HEK293 (cell line): Measurements from ENCODE around the gene AGAP1.

Source experiments
- CTCF ChIA-PET: fragments of 350-600 bp; formaldehyde crosslinking; extraction: SDS; loops from one replicate; lab custom pipeline; 2021; ENCODE audit warnings: antibody characterized with exemption; lab: Yijun Ruan, JAX
- POLR2A ChIA-PET: fragments of 300-600 bp; formaldehyde crosslinking; extraction: SDS; loops from one replicate; lab custom pipeline; 2020; ENCODE audit warnings: antibody characterized with exemption, inconsistent platforms; lab: Yijun Ruan, JAX
- H3K27ac ChIP-seq: fragments of 200-500 bp; sonication (Bioruptor generic); 2 replicates; pipeline ENCODE4 v1.5.1; 2014; ENCODE audit warnings: low read depth, low read length, control low read depth, inconsistent platforms; ENCODE audit errors: extremely low read depth
- H3K36me3 ChIP-seq, 2 experiments: fragments of 200-500 bp in 1 of 2; sonication (Bioruptor generic) in 1 of 2; 1 replicate in 1 of 2; 2 replicates in 1 of 2; pipeline ENCODE4 v1.5.1; 2014 to 2017; ENCODE audit warnings: inconsistent platforms in 2 of 2, low read length in 2 of 2; ENCODE audit not compliant: control insufficient read depth in 2 of 2, insufficient read depth in 1 of 2
- H3K4me1 ChIP-seq: fragments of 200-500 bp; sonication (Bioruptor generic); 2 replicates; pipeline ENCODE4 v1.5.1; 2014; ENCODE audit warnings: mild to moderate bottlenecking, low read length, inconsistent platforms; ENCODE audit not compliant: control insufficient read depth, insufficient read depth
- H3K4me3 ChIP-seq: 2 replicates; pipeline ENCODE4 v1.5.1; 2011; ENCODE audit warnings: low read depth, mild to moderate bottlenecking, control low read depth, low read length, moderate library complexity
- H3K9me3 ChIP-seq: fragments of 200-500 bp; sonication (Bioruptor generic); 2 replicates; pipeline ENCODE4 v1.5.1; 2014; ENCODE audit warnings: low read depth, low read length, inconsistent platforms; ENCODE audit not compliant: control insufficient read depth, insufficient read depth
- CTCF ChIP-seq: fragments of 450-650 bp; formaldehyde crosslinking; IDR thresholded peaks from 2 replicates; pipeline ENCODE4 v1.5.1; 2016; ENCODE audit warnings: missing biosample characterization, missing genetic modification characterization
- GFI1B ChIP-seq: fragments of 450-650 bp; formaldehyde crosslinking; IDR thresholded peaks from 2 replicates; pipeline ENCODE4 v1.5.1; 2016; ENCODE audit warnings: missing biosample characterization, missing genetic modification characterization
- GLIS2 ChIP-seq: fragments of 450-650 bp; formaldehyde crosslinking; IDR thresholded peaks from 2 replicates; pipeline ENCODE4 v1.5.1; 2016; ENCODE audit warnings: missing biosample characterization, missing genetic modification characterization
- HOXA7 ChIP-seq: sonication (generic); formaldehyde crosslinking; IDR thresholded peaks from 2 replicates; pipeline ENCODE4 v1.8.1; 2022; ENCODE audit warnings: missing genetic modification reagents, borderline replicate concordance
- KLF9 ChIP-seq: fragments of 450-650 bp; formaldehyde crosslinking; IDR thresholded peaks from 2 replicates; pipeline ENCODE4 v1.5.1; 2016; ENCODE audit warnings: missing biosample characterization, missing genetic modification characterization, low read depth
- PRDM4 ChIP-seq: fragments of 450-650 bp; formaldehyde crosslinking; IDR thresholded peaks from 2 replicates; pipeline ENCODE4 v1.5.1; 2017; ENCODE audit warnings: missing biosample characterization, missing genetic modification characterization
- TCF7L2 ChIP-seq: IDR thresholded peaks from 2 replicates; pipeline ENCODE4 v1.6.1; 2011; ENCODE audit warnings: low read depth, mild to moderate bottlenecking, inconsistent platforms, low read length, moderate library complexity, borderline replicate concordance
- ZBTB20 ChIP-seq: fragments of 450-650 bp; formaldehyde crosslinking; IDR thresholded peaks from 2 replicates; pipeline ENCODE4 v1.5.1; 2016; ENCODE audit warnings: missing biosample characterization, missing genetic modification characterization
- ZBTB48 ChIP-seq: fragments of 450-650 bp; formaldehyde crosslinking; IDR thresholded peaks from 2 replicates; pipeline ENCODE4 v1.5.1; 2016; ENCODE audit warnings: missing biosample characterization, missing genetic modification characterization
- ZBTB8A ChIP-seq: fragments of 450-650 bp; formaldehyde crosslinking; IDR thresholded peaks from 2 replicates; pipeline ENCODE4 v1.5.1; 2016; ENCODE audit warnings: missing biosample characterization, missing genetic modification characterization
- ZNF112 ChIP-seq: fragments of 450-650 bp; formaldehyde crosslinking; IDR thresholded peaks from 2 replicates; pipeline ENCODE4 v1.5.0; 2017; ENCODE audit warnings: missing biosample characterization, missing genetic modification characterization
- ZNF140 ChIP-seq: fragments of 450-650 bp; formaldehyde crosslinking; IDR thresholded peaks from 2 replicates; pipeline ENCODE4 v1.5.1; 2016; ENCODE audit warnings: missing biosample characterization, missing genetic modification characterization
- ZNF155 ChIP-seq: fragments of 450-650 bp; formaldehyde crosslinking; IDR thresholded peaks from 2 replicates; pipeline ENCODE4 v1.5.1; 2016; ENCODE audit warnings: missing biosample characterization, missing genetic modification characterization
- ZNF223 ChIP-seq: fragments of 450-650 bp; formaldehyde crosslinking; IDR thresholded peaks from 2 replicates; pipeline ENCODE4 v1.5.1; 2016; ENCODE audit warnings: missing biosample characterization, missing genetic modification characterization
- ZNF266 ChIP-seq: fragments of 450-650 bp; formaldehyde crosslinking; IDR thresholded peaks from 2 replicates; pipeline ENCODE4 v1.5.1; 2016; ENCODE audit warnings: missing biosample characterization, missing genetic modification characterization, low read depth
- ZNF280C ChIP-seq: fragments of 450-650 bp; formaldehyde crosslinking; IDR thresholded peaks from 2 replicates; pipeline ENCODE4 v1.5.1; 2016; ENCODE audit warnings: missing biosample characterization, missing genetic modification characterization
- ZNF341 ChIP-seq: fragments of 450-650 bp; formaldehyde crosslinking; IDR thresholded peaks from 2 replicates; pipeline ENCODE4; 2016; ENCODE audit warnings: low read depth, missing biosample characterization, missing genetic modification characterization
- ZNF449 ChIP-seq: fragments of 450-650 bp; formaldehyde crosslinking; IDR thresholded peaks from 2 replicates; pipeline ENCODE4 v1.5.1; 2017; ENCODE audit warnings: missing biosample characterization, mild to moderate bottlenecking, missing genetic modification characterization, moderate library complexity
- ZNF510 ChIP-seq: fragments of 450-650 bp; formaldehyde crosslinking; IDR thresholded peaks from 2 replicates; pipeline ENCODE4 v1.5.1; 2018; ENCODE audit warnings: mild to moderate bottlenecking, missing genetic modification characterization, missing biosample characterization; ENCODE audit not compliant: insufficient replicate concordance
- ZNF549 ChIP-seq: fragments of 450-650 bp; IDR thresholded peaks from 2 replicates; pipeline ENCODE4 v1.5.1; 2018; ENCODE audit warnings: missing biosample characterization, missing genetic modification characterization, mild to moderate bottlenecking, inconsistent platforms, moderate library complexity
- ZNF561 ChIP-seq: fragments of 450-650 bp; IDR thresholded peaks from 2 replicates; pipeline ENCODE4 v1.5.1; 2018; ENCODE audit warnings: missing biosample characterization, missing genetic modification characterization, borderline replicate concordance
- ZNF664 ChIP-seq: fragments of 450-650 bp; formaldehyde crosslinking; IDR thresholded peaks from 2 replicates; pipeline ENCODE4 v1.5.1; 2016; ENCODE audit warnings: missing biosample characterization, missing genetic modification characterization
- ZNF830 ChIP-seq: fragments of 450-650 bp; IDR thresholded peaks from 2 replicates; pipeline ENCODE4 v1.5.0; 2018; ENCODE audit warnings: missing biosample characterization, missing genetic modification characterization, low read depth, mild to moderate bottlenecking, moderate library complexity

The AGAP1 gene

GRCh38 chr2:236125541-236125940 is 631.7 kb downstream of the AGAP1 start (continued):
- TF ChIP-seq ZNF549 (tag by site-specific recombination) (no peak), ZNF266 (no peak), ZNF341 (no peak), GFI1B (tag by site-specific recombination) (no peak), ZNF664 (tag by site-specific recombination) (no peak), ZNF510 (tag by site-specific recombination) (no peak), KLF9 (tag by site-specific recombination) (no peak), ZNF449 (no peak)

- Histone ChIP-seq H3K4me1 (no peaks in the 10 kb centered on the region), H3K36me3 (peaks cover 0 to 10% of the 10 kb centered on the region in 2 experiments; a peak in 1 of 3 replicates), H3K27ac (no peak overlapping the region), H3K9me3 (no peaks in the 10 kb centered on the region), H3K4me3 (no peak overlapping the region)
- POLR2A ChIA-PET: no interaction called here
- TF ChIP-seq ZNF223 (tag by site-specific recombination) (no peak), CTCF (tag by site-specific recombination) (no peak), TCF7L2 (no peak), ZBTB8A (tag by site-specific recombination) (no peak), ZBTB48 (tag by site-specific recombination) (no peak), ZNF280C (tag by site-specific recombination) (no peak), ZNF155 (no peak), ZNF830 (tag by site-specific recombination) (no peak), GLIS2 (no peak), HOXA7 (CRISPR knock-in tag) (no peak), PRDM4 (tag by site-specific recombination) (no peak), ZBTB20 (tag by site-specific recombination) (no peak), ZNF561 (tag by site-specific recombination) (no peak), ZNF112 (tag by site-specific recombination) (no peak), ZNF140 (tag by site-specific recombination) (no peak)
- CTCF ChIA-PET: interaction anchor here (0.6 to 1.7 kb wide), 2 partner anchors 361 to 796 kb away, joined by 3 to 4 read pairs; no protein-coding TSS in a partner anchor
These were observed 633.2 kb downstream of the AGAP1 start for GRCh38 chr2:236127010-236127409.
